Esophagus muscularis mucosa (tissue), 4 donors: ENCODE measurements around the gene RPS6KB1. TPM values are rescaled to one million over a fixed set of nuclear protein-coding genes. Genes with fewer than 3 reads are reported as not detected.

ENCODE experiments used
- DNase-seq: peaks from one replicate; pipeline ENCODE4 v3.0.0-alpha.2; 2017; ENCODE audit errors: extremely low spot score
- H3K27ac ChIP-seq, 4 donors: fragments of 200-600 bp; sonication (generic); replicated peaks in 1 of 4; 1 replicate in 3 of 4; 2 replicates in 1 of 4; pipeline ENCODE4 v1.5.1; 2016 to 2019; ENCODE audit warnings: mild to moderate bottlenecking in 1 of 4
- H3K27me3 ChIP-seq, 4 donors: fragments of 200-600 bp; sonication (generic); one replicate each; pipeline versions ENCODE4 v1.5.1 to v1.6.0; 2016 to 2019
- H3K36me3 ChIP-seq, 4 donors: fragments of 200-600 bp; sonication (generic); one replicate each; pipeline ENCODE4 v1.5.1; 2016 to 2019
- H3K4me1 ChIP-seq, 4 donors: fragments of 200-600 bp; sonication (generic); one replicate each; pipeline ENCODE4 v1.5.1; 2016 to 2019
- H3K4me3 ChIP-seq, 4 donors: fragments of 200-600 bp; sonication (generic); 1 replicate in 2 of 4; 2 replicates in 2 of 4; pipeline ENCODE4 v1.5.1; 2016 to 2019; ENCODE audit warnings: mild to moderate bottlenecking in 4 of 4, moderate library complexity in 1 of 4
- H3K9me3 ChIP-seq, 4 donors: fragments of 200-600 bp; sonication (generic); 1 replicate in 3 of 4; 2 replicates in 1 of 4; pipeline ENCODE4 v1.5.1; 2016 to 2019
- EP300 ChIP-seq: sonication (generic); formaldehyde crosslinking; IDR thresholded peaks from one replicate; pipeline ENCODE4 v1.6.1; 2017; ENCODE audit warnings: antibody characterized with exemption
- POLR2A ChIP-seq: fragments of 450-650 bp; IDR thresholded peaks from one replicate; pipeline ENCODE4 v1.6.1; 2017; ENCODE audit warnings: antibody characterized with exemption, moderate library complexity, mild to moderate bottlenecking, low read depth
- POLR2AphosphoS5 ChIP-seq, 2 donors: sonication (generic); formaldehyde crosslinking; IDR thresholded peaks; one replicate each; pipeline ENCODE4 v1.6.1; 2017; ENCODE audit warnings: antibody characterized with exemption in 2 of 2
- WGBS: methylation state at CpG from one replicate; pipeline ENCODE4 v1.1.5; 2018; 5-methylcytosine and 5-hydroxymethylcytosine counted together
- intact Hi-C: fragments of 100-400 bp; cut with DNase I; formaldehyde crosslinking; loops from one replicate; pipeline ENCODE4 v1.15.1; 2023
- total RNA-seq, 4 donors: library from RNA; depleted of rRNA; stranded (reverse); fragments of >200 nt; gene quantifications; one replicate each; pipeline versions ENCODE4 v1.1.0 to v1.2.1, GENCODE V29; 2016
- TF ChIP-seq, protein P1 (sequence below), 3 experiments: fragments of 200-600 bp in 2 of 3; fragments of 450-650 bp in 1 of 3; sonication (generic) in 2 of 3; IDR thresholded peaks; one replicate each; pipeline ENCODE4 v1.5.1; 2017 to 2019; ENCODE audit warnings: antibody characterized with exemption in 3 of 3, mild to moderate bottlenecking in 2 of 3, moderate library complexity in 1 of 3

RPS6KB1 gene
- total RNA-seq, 4 donors from 2014 or later = 26.6 to 45.2 (median 33.4) TPM

DNA sequence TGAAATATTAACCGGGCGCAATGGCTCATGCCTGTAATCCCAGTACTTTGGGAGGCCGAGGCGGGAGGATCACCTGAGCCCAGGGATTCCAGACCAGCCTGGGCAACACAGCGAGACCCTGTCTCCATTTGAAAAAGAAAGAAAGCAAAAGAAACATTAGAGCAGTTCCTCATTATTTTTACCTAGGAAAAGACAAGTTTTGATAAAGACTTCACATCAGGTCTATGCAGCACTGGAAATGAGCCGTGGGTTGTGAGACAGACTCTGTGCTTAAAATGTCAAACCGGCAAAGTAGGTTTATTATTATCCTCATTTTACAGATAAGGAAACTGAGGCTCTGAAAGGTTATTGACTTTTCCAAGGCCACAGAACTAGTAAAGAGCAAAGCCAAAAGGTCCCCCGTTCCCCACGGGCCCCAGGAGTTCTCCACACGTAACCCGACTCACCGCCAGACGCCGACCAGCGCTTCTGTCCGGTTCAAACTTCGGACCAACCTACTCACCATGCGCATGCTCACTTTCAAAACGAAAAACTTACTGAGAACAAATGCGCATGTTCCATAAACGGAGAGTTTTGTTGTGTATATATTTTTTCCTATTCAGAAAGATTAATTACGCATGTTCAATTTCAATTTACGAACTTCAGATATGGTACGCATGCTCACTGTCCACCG lies 534 bp upstream of the RPS6KB1 start:
- H3K9me3 ChIP-seq = no peaks in the 10 kb centered on the region
- DNase-seq = no peak
- TF ChIP-seq POLR2A (no peak), POLR2AphosphoS5 (IDR thresholded peaks at IDR 0.05) (no peak), EP300 (no peak)
- TF ChIP-seq, protein P1, sequence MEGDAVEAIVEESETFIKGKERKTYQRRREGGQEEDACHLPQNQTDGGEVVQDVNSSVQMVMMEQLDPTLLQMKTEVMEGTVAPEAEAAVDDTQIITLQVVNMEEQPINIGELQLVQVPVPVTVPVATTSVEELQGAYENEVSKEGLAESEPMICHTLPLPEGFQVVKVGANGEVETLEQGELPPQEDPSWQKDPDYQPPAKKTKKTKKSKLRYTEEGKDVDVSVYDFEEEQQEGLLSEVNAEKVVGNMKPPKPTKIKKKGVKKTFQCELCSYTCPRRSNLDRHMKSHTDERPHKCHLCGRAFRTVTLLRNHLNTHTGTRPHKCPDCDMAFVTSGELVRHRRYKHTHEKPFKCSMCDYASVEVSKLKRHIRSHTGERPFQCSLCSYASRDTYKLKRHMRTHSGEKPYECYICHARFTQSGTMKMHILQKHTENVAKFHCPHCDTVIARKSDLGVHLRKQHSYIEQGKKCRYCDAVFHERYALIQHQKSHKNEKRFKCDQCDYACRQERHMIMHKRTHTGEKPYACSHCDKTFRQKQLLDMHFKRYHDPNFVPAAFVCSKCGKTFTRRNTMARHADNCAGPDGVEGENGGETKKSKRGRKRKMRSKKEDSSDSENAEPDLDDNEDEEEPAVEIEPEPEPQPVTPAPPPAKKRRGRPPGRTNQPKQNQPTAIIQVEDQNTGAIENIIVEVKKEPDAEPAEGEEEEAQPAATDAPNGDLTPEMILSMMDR (IDR thresholded peaks at IDR 0.05) = peak in 2 of 3 experiments; percentile 8 to 11
- H3K27ac ChIP-seq = peak overlapping the region; percentile 87 to 95 (median 92)
- H3K36me3 ChIP-seq = peaks cover 0 to 28% (median 18%) of the 10 kb centered on the region in 4 donors
- peaks cover 31 to 56% (median 47%) of the 10 kb centered on the region in 4 donors for H3K4me1 ChIP-seq
- WGBS = 8% methylated on average over 25 of the region's 25 CpGs
- no peaks in the 10 kb centered on the region for H3K27me3 ChIP-seq
- peak overlapping the region; percentile 79 to 98 (median 81) for H3K4me3 ChIP-seq
- intact Hi-C loops = no loop called here

DNA sequence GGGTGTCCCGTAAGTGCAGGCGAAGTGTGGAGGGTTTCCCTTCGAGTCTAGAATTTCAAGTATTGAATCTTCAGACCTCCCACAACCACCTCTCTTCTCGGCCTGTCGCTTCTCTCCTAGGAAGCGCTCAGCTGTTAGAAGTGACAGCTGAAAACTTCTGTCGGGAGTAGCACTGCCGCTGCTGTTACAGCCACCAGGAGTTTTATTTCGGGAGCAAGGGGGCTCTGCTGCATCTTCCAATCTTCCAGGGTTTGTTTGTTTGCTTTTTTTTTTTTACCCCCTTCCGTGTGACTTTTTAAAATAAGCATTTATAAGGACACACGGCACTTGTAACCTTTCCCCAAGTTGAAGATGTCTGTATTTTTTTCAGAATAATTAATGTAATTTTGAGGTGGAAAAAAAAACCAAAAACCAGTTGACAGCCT lies 767 bp downstream of the RPS6KB1 start:
- intact Hi-C loops = no loop called here
- Histone ChIP-seq H3K27me3 (no peaks in the 10 kb centered on the region), H3K27ac (peak overlapping the region; percentile 87 to 95 (median 92)), H3K9me3 (no peaks in the 10 kb centered on the region), H3K36me3 (peaks cover 0 to 16% (median 8%) of the 10 kb centered on the region in 4 donors), H3K4me1 (peaks cover 31 to 67% (median 56%) of the 10 kb centered on the region in 4 donors), H3K4me3 (peak overlapping the region; percentile 79 to 98 (median 81))
- DNase-seq = no peak
- WGBS = 1% methylated on average over 11 of the region's 11 CpGs
- TF ChIP-seq EP300 = no peak
- TF ChIP-seq, protein P1 (IDR thresholded peaks at IDR 0.05) = peak in 1 of 3 experiments; percentile 13

DNA sequence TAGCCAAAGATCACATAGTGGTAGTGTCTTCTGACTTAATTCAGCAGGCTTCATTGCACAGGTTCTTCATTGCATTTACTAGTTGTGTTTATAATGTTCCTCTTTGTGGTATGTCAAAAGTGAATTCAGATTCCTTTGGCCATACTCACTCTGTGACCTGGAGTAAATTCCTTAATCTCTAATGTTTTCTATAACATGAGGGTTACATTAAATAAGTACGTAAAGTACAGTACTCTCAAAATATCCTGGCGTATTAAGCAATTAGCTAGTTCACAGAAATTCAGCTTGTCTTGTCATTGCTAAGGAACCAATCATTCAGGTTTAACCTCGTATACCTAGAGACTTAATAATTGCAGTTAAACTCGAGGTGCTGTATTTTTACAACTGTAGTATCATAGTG lies 4.2 kb downstream of the RPS6KB1 start:
- intact Hi-C loops = no loop called here

DNA sequence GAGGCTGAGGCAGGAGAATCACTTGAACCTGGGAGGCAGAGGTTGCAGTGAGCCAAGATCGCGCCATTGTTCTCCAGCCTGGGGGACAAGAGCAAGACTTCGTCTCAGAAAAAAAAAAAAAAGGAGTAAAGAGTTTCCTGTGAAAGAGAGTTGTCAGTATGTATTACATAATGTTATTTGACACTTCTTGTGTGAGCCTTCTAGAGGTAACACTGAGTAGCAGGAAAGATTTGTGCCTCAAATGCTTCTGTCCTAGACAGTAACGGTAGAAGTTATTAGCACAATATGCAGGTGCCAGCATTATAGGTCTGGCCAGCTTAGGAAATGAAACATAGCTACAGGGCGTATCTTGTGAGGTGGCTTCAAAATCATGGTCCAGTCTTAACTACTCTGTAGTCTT lies 6.2 kb downstream of the RPS6KB1 start:
- no peak overlapping the region for H3K27ac ChIP-seq
- H3K9me3 ChIP-seq = no peaks in the 10 kb centered on the region
- H3K4me3 ChIP-seq = no peak overlapping the region
- H3K27me3 ChIP-seq = no peaks in the 10 kb centered on the region
- TF ChIP-seq EP300 (no peak), POLR2AphosphoS5 (IDR thresholded peaks at IDR 0.05) (no peak), POLR2A (no peak)
- TF ChIP-seq, protein P1 (IDR thresholded peaks at IDR 0.05) = peak in 1 of 3 experiments; percentile 27
- peaks cover 13 to 57% (median 40%) of the 10 kb centered on the region in 4 donors for H3K4me1 ChIP-seq
- intact Hi-C loops = no loop called here
- 47% methylated on average over 5 of the region's 5 CpGs for WGBS
- no peak for DNase-seq
- peaks cover 0 to 8% (median 4%) of the 10 kb centered on the region in 4 donors for H3K36me3 ChIP-seq

More for the DNA sequence above, 4.2 kb downstream of the RPS6KB1 start:
- Histone ChIP-seq H3K4me1 (peaks cover 19 to 64% (median 46%) of the 10 kb centered on the region in 4 donors), H3K9me3 (no peaks in the 10 kb centered on the region), H3K36me3 (peaks cover 0 to 8% (median 4%) of the 10 kb centered on the region in 4 donors), H3K27me3 (no peaks in the 10 kb centered on the region), H3K27ac (no peak overlapping the region), H3K4me3 (no peak overlapping the region)
- no peak for TF ChIP-seq POLR2AphosphoS5 (IDR thresholded peaks at IDR 0.05)
- TF ChIP-seq EP300 = no peak
- no peak for TF ChIP-seq POLR2A
- TF ChIP-seq, protein P1 (IDR thresholded peaks at IDR 0.05) = no peak
- 82% methylated on average over 4 of the region's 4 CpGs for WGBS
- DNase-seq = no peak
